Neural progenitor cell (in vitro differentiated cells): ENCODE results near the gene NDUFAF3. TPM values are rescaled to one million over a fixed set of nuclear protein-coding genes. Genes with fewer than 3 reads are reported as not detected.
A peak's percentile ranks its signal among the peaks of the same experiment; 100 is the strongest.

ENCODE experiments used
- DNase-seq: peaks from one replicate; pipeline ENCODE4 v3.0.0-alpha.2; 2016; ENCODE audit warnings: low spot score
- H2AFZ ChIP-seq: fragments of 200-600 bp; sonication (generic); replicated peaks from 2 replicates; pipeline ENCODE4 v1.6.1; 2016; ENCODE audit warnings: antibody characterized with exemption
- H3F3A ChIP-seq: fragments of 200-600 bp; sonication (generic); 2 replicates; pipeline ENCODE4 v1.6.1; 2016; ENCODE audit warnings: antibody characterized with exemption, low read depth
- H3K27ac ChIP-seq: fragments of 200-600 bp; sonication (generic); 2 replicates; pipeline ENCODE4 v1.5.1; 2016; ENCODE audit warnings: mild to moderate bottlenecking
- H3K27me3 ChIP-seq: fragments of 200-600 bp; sonication (generic); 2 replicates; pipeline ENCODE4 v1.6.1; 2016; ENCODE audit warnings: mild to moderate bottlenecking, moderate library complexity
- H3K36me3 ChIP-seq: fragments of 200-600 bp; sonication (generic); 2 replicates; pipeline ENCODE4 v1.5.1; 2016
- H3K4me1 ChIP-seq: fragments of 200-600 bp; sonication (generic); 2 replicates; pipeline ENCODE4 v1.6.1; 2016; ENCODE audit warnings: mixed run types
- H3K4me2 ChIP-seq: fragments of 200-600 bp; sonication (generic); 2 replicates; pipeline ENCODE4 v1.6.1; 2016
- H3K4me3 ChIP-seq: fragments of 200-600 bp; sonication (generic); 2 replicates; pipeline ENCODE4 v1.5.1; 2016
- H3K79me2 ChIP-seq: fragments of 200-600 bp; sonication (generic); 2 replicates; pipeline ENCODE4 v1.6.1; 2016; ENCODE audit warnings: low read depth
- H3K9ac ChIP-seq: fragments of 200-600 bp; sonication (generic); 2 replicates; pipeline ENCODE4 v1.6.1; 2016
- H3K9me3 ChIP-seq: fragments of 200-600 bp; sonication (generic); 2 replicates; pipeline ENCODE4 v1.5.1; 2016; ENCODE audit warnings: low read depth
- H4K20me1 ChIP-seq: fragments of 200-600 bp; sonication (generic); 2 replicates; pipeline ENCODE4 v1.6.1; 2016; ENCODE audit warnings: low read depth
- H3K27ac Mint-ChIP-seq: 3 replicates; pipeline ENCODE4 v1.8.0; 2021; ENCODE audit warnings: mixed read lengths
- H3K27me3 Mint-ChIP-seq: 2 replicates; pipeline ENCODE4 v1.8.0; 2022; ENCODE audit warnings: low read depth, mild to moderate bottlenecking, inconsistent platforms, moderate library complexity, mixed read lengths; ENCODE audit not compliant: insufficient read depth
- H3K36me3 Mint-ChIP-seq: 3 replicates; pipeline ENCODE4 v1.8.0; 2021; ENCODE audit warnings: mixed read lengths
- H3K4me1 Mint-ChIP-seq: 3 replicates; pipeline ENCODE4 v1.8.0; 2021; ENCODE audit warnings: mixed read lengths
- H3K4me3 Mint-ChIP-seq: 3 replicates; pipeline ENCODE4 v1.8.0; 2021; ENCODE audit warnings: mild to moderate bottlenecking, moderate library complexity, mixed read lengths
- H3K9me3 Mint-ChIP-seq: 3 replicates; pipeline ENCODE4 v1.8.0; 2020; ENCODE audit warnings: mixed read lengths
- EZH2 ChIP-seq: fragments of 200-600 bp; sonication (generic); IDR thresholded peaks from 2 replicates; pipeline ENCODE4 v1.6.1; 2017; ENCODE audit warnings: antibody characterized with exemption, mild to moderate bottlenecking, moderate library complexity
- EZH2phosphoT487 ChIP-seq: fragments of 200-600 bp; sonication (generic); IDR thresholded peaks from 2 replicates; pipeline ENCODE4 v1.6.1; 2017; ENCODE audit warnings: antibody characterized with exemption
- total RNA-seq: library from RNA; depleted of rRNA; stranded (reverse); fragments of >200 nt; gene quantifications from 2 replicates; pipeline ENCODE4 v1.2.3, GENCODE V29; 2015; ENCODE audit warnings: low replicate concordance
- TF ChIP-seq, protein P1 (sequence below): fragments of 200-600 bp; sonication (generic); IDR thresholded peaks from 2 replicates; pipeline ENCODE4 v1.5.1; 2017; ENCODE audit warnings: antibody characterized with exemption, mild to moderate bottlenecking

The NDUFAF3 gene
- total RNA-seq, 1 donor from 2014 or later = 26.2 TPM

DNA sequence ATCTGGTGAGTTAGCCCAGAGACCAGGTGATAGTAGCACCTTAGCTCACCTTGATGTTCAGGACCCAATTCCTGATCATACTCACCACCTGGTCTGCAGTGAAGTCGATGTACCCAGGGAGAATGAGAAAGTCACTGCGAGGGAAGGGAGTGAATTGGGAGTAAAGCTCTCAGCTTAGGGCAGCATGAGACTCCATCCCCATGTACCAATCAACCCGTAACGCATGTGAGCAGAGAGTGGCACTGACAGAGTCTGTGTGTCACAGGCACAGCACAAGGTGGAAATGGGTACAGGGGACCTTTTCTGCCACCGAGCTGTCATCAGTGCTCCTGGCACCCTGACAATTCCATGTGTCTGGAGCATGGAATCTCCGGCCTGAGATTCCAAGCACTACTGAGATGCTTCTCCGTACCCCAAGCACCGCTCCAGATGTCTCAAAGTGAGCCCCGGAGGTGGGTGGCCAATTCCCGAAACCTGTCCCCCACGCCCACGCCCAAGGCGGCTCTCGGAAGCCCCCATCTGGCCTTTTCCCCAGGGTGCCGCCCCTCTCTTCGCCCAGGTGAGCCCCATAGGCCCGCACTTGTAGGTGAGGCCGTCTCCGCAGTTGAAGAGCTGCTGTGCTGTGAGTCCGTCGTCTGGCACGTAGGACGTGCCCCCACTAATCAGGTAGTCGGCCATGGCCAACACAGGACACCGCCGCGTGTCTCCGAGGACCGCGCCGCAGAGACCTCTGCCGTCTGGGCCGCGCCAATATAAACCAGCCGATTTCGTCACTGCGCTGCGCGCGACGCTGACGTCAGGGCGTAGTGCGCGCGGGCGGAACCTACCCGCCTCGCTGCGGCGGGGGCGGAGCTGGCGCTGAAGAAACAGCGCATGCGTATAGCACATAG, 7.0 kb downstream of the NDUFAF3 start, which contains the start of gene IMPDH2:
TSS of gene IMPDH2 (minus strand) at position 726 of the 890 bp plus-strand sequence. CDS start at position 678, 48 bp downstream.
- H2AFZ ChIP-seq = peak within 1 kb of the TSS; percentile 27
- H3K4me3 ChIP-seq = peak within 1 kb of the TSS; percentile 58
- peaks cover 11% of the 10 kb centered on the region for H3K4me1 ChIP-seq
- no peaks in the 10 kb centered on the region for H3K36me3 ChIP-seq
- no peaks in the 10 kb centered on the region for H3K27me3 ChIP-seq
- no peak within 1 kb of the TSS for H3K27ac ChIP-seq
- TF ChIP-seq EZH2phosphoT487 = no peak
- TF ChIP-seq, protein P1, sequence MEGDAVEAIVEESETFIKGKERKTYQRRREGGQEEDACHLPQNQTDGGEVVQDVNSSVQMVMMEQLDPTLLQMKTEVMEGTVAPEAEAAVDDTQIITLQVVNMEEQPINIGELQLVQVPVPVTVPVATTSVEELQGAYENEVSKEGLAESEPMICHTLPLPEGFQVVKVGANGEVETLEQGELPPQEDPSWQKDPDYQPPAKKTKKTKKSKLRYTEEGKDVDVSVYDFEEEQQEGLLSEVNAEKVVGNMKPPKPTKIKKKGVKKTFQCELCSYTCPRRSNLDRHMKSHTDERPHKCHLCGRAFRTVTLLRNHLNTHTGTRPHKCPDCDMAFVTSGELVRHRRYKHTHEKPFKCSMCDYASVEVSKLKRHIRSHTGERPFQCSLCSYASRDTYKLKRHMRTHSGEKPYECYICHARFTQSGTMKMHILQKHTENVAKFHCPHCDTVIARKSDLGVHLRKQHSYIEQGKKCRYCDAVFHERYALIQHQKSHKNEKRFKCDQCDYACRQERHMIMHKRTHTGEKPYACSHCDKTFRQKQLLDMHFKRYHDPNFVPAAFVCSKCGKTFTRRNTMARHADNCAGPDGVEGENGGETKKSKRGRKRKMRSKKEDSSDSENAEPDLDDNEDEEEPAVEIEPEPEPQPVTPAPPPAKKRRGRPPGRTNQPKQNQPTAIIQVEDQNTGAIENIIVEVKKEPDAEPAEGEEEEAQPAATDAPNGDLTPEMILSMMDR = peak; percentile 23
- H3F3A ChIP-seq = peaks cover 54% of the 10 kb centered on the region
- H3K4me2 ChIP-seq = peak within 1 kb of the TSS; percentile 92
- Mint-ChIP-seq H3K4me1 (peaks cover 20% of the 10 kb centered on the region), H3K36me3 (peaks cover 32% of the 10 kb centered on the region), H3K4me3 (peak within 1 kb of the TSS; percentile 93), H3K27me3 (peaks cover 12% of the 10 kb centered on the region), H3K27ac (peak within 1 kb of the TSS; percentile 94), H3K9me3 (no peaks in the 10 kb centered on the region)
- no peaks in the 10 kb centered on the region for H4K20me1 ChIP-seq
- H3K79me2 ChIP-seq = peaks cover 23% of the 10 kb centered on the region
- peak; percentile 98 for DNase-seq
- H3K9me3 ChIP-seq = no peaks in the 10 kb centered on the region
- peak within 1 kb of the TSS; percentile 68 for H3K9ac ChIP-seq

DNA sequence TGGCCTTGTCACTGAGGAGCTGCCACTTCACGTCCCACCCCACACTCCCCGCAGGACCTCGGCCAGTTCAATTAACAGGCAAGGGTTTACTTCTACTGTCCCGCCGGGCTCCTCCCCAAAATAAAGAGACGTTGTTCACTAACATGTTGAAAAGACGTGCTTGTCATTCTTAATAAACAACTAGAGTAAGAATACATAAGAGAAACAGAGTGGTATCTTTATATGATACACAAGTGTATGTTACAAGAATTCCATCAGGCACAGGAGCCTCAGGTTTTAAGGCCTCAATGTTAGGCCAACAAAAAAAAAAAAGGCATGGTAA, 7.6 kb downstream of the NDUFAF3 start:
- H3K9ac ChIP-seq = no peak overlapping the region
- peaks cover 35% of the 10 kb centered on the region for H3K36me3 Mint-ChIP-seq
- H2AFZ ChIP-seq = no peak overlapping the region

DNA sequence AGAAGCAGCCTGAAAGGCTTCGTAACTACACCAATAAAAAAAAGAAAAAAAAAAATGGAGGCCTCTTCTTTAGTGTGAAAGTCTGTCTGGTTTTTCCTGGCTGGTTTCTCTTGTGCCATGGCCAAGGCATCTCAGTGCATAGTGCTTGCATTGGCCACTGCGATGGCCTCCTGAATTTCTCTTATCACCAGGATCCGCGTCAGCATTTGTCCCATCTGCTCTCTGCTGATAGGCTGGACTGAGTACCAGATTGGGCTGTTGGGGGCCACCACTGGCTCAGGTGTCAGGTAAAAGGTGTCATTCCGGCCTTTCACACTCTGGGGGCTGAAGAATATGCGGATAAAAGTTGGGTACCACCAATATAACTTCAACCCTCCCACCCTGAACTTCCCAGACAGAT, 8.4 kb downstream of the NDUFAF3 start:
- H3K4me3 ChIP-seq = no peak overlapping the region
- H4K20me1 ChIP-seq = no peaks in the 10 kb centered on the region
- Mint-ChIP-seq H3K27me3 (peaks cover 12% of the 10 kb centered on the region), H3K4me1 (peaks cover 20% of the 10 kb centered on the region), H3K4me3 (no peak overlapping the region), H3K9me3 (no peaks in the 10 kb centered on the region), H3K36me3 (peaks cover 37% of the 10 kb centered on the region), H3K27ac (no peak overlapping the region)
- peaks cover 19% of the 10 kb centered on the region for H3K79me2 ChIP-seq
- peaks cover 55% of the 10 kb centered on the region for H3F3A ChIP-seq
- H3K36me3 ChIP-seq = no peaks in the 10 kb centered on the region
- TF ChIP-seq EZH2 = no peak
- TF ChIP-seq EZH2phosphoT487 = no peak
- TF ChIP-seq, protein P1 = no peak
- H3K27me3 ChIP-seq = no peaks in the 10 kb centered on the region
- H3K27ac ChIP-seq = no peak overlapping the region
- H3K4me2 ChIP-seq = no peak overlapping the region
- H3K4me1 ChIP-seq = peaks cover 11% of the 10 kb centered on the region
- no peaks in the 10 kb centered on the region for H3K9me3 ChIP-seq
- H2AFZ ChIP-seq = no peak overlapping the region
- no peak overlapping the region for H3K9ac ChIP-seq
- DNase-seq = no peak

More for the DNA sequence above, 7.6 kb downstream of the NDUFAF3 start:
- Mint-ChIP-seq H3K4me1 (peaks cover 20% of the 10 kb centered on the region), H3K27ac (peak overlapping the region; percentile 94), H3K9me3 (no peaks in the 10 kb centered on the region), H3K27me3 (peaks cover 12% of the 10 kb centered on the region), H3K4me3 (peak overlapping the region; percentile 93)
- Histone ChIP-seq H3K4me3 (peak overlapping the region; percentile 58), H3K36me3 (no peaks in the 10 kb centered on the region), H3K4me2 (peak overlapping the region; percentile 92), H3K79me2 (peaks cover 19% of the 10 kb centered on the region), H3K27me3 (no peaks in the 10 kb centered on the region), H3K27ac (no peak overlapping the region), H3F3A (peaks cover 49% of the 10 kb centered on the region), H3K4me1 (peaks cover 11% of the 10 kb centered on the region), H4K20me1 (no peaks in the 10 kb centered on the region), H3K9me3 (no peaks in the 10 kb centered on the region)
- no peak for DNase-seq
- TF ChIP-seq, protein P1 = no peak
- TF ChIP-seq EZH2 (no peak), EZH2phosphoT487 (no peak)
